NK-92 (cell line): ENCODE measurements around the gene AGBL1.
"Not testable (repeated sequence)": the region's sequence is repeated elsewhere in the genome, so short reads cannot be mapped to it uniquely, and the experiment has no call there.

Source experiments
- DNase-seq: peaks from one replicate; lab custom pipeline; 2025; ENCODE audit not compliant: unreplicated experiment; lab: John Stamatoyannopoulos, UW

The AGBL1 gene

DNA sequence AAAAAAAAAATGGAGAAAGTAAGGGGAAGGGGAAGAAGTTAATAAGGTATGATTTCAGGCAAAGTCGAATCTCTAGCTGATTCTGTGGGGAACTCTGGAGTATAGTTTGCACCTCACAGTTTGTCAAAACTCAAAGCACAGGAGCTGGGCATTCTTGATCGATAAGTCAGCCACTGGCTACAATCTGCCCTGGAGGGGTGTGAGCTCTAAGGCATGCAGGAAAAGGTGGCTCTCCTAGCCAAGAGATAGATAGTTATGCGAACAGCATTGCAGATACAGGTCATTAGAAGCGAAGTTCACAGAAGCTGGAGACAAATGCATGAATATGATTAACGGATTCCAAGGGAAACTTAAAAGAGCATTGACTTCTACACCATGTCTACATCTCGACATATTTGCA lies 952.6 kb downstream of the AGBL1 start:
- DNase-seq, result no peak

- no peak for DNase-seq
These were observed 953.4 kb downstream of the AGBL1 start for GRCh38 chr15:87033056-87033455.

- DNase-seq, result no peak
These were observed 955.2 kb downstream of the AGBL1 start for GRCh38 chr15:87034886-87035285.

- DNase-seq, result no peak
These were observed 958.7 kb downstream of the AGBL1 start for GRCh38 chr15:87038404-87038803.

DNA sequence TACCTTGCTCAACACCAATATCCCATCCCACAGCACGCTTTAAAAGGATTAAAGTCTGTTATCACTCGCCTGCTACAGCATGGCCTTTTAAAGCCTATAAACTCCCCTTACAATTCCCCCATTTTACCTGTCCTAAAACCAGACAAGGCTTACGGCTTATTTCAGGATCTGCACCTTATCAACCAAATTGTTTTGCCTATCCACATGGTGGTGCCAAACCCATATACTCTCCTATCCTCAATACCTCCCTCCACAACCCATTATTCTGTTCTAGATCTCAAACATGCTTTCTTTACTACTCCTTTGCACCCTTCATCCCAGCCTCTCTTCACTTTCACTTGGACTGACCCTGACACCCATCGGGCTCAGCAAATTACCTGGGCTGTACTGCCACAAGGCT lies 962.9 kb downstream of the AGBL1 start:
- not testable (repeated sequence) for DNase-seq

GRCh38 chr15:87045746-87046145 lies 966.1 kb downstream of the AGBL1 start:
- no peak for DNase-seq

- DNase-seq, result no peak
These were observed 967.7 kb downstream of the AGBL1 start for GRCh38 chr15:87047203-87047965.
